Ovary (tissue), 3 donors: Measurements from ENCODE around the gene FBXL2.

ENCODE experiments used
- EP300 ChIP-seq: sonication (generic); formaldehyde crosslinking; IDR thresholded peaks from one replicate; pipeline ENCODE4 v1.6.1; 2017; ENCODE audit warnings: antibody characterized with exemption
- POLR2A ChIP-seq: fragments of 450-650 bp; IDR thresholded peaks from one replicate; pipeline ENCODE4 v1.6.1; 2017; ENCODE audit warnings: antibody characterized with exemption, mild to moderate bottlenecking, moderate library complexity
- TF ChIP-seq, protein P1 (sequence below), 3 donors: fragments of 450-650 bp in 2 of 3; fragments of 200-600 bp in 1 of 3; IDR thresholded peaks; one replicate each; pipeline versions ENCODE4 v1.5.1 to v1.8.0; 2016 to 2022; ENCODE audit warnings: antibody characterized with exemption in 3 of 3, mild to moderate bottlenecking in 1 of 3
- donor health status: DM: no; HTN: no; CAD: no.

DNA sequence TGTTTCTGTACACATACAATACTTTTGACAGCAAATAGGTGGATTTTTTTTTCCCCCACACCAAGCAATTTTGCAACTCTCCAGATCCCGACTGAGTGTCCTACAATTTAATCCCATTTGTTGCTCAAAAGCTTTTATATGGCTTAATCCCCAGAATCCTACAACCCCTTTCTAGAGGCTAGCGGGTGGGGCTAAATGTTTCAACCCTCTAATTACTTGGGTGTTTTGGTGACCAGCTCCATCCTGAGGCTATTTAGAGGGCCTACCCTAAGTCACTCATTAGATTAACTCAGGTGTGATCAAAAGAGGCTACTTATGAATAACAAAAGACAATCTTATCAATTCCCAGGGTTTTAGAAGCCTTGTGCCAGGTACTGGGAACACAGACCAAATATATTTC, 21.0 kb upstream of the FBXL2 start:
- TF ChIP-seq, protein P1, sequence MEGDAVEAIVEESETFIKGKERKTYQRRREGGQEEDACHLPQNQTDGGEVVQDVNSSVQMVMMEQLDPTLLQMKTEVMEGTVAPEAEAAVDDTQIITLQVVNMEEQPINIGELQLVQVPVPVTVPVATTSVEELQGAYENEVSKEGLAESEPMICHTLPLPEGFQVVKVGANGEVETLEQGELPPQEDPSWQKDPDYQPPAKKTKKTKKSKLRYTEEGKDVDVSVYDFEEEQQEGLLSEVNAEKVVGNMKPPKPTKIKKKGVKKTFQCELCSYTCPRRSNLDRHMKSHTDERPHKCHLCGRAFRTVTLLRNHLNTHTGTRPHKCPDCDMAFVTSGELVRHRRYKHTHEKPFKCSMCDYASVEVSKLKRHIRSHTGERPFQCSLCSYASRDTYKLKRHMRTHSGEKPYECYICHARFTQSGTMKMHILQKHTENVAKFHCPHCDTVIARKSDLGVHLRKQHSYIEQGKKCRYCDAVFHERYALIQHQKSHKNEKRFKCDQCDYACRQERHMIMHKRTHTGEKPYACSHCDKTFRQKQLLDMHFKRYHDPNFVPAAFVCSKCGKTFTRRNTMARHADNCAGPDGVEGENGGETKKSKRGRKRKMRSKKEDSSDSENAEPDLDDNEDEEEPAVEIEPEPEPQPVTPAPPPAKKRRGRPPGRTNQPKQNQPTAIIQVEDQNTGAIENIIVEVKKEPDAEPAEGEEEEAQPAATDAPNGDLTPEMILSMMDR (IDR thresholded peaks at IDR 0.05) = no peak
- TF ChIP-seq POLR2A = no peak
- TF ChIP-seq EP300 = no peak
